WI38 (cell line): ENCODE measurements around the gene CDK3.

ENCODE experiments used
- H3K4me3 ChIP-seq: 2 replicates; pipeline ENCODE4 v1.5.1; 2011; ENCODE audit warnings: low read depth, mild to moderate bottlenecking, control low read depth, low read length
- TF ChIP-seq, protein P1 (sequence below): IDR thresholded peaks from 2 replicates; pipeline ENCODE4 v1.5.1; 2012; ENCODE audit warnings: low read depth, mild to moderate bottlenecking, control low read depth, low read length

Gene CDK3

DNA sequence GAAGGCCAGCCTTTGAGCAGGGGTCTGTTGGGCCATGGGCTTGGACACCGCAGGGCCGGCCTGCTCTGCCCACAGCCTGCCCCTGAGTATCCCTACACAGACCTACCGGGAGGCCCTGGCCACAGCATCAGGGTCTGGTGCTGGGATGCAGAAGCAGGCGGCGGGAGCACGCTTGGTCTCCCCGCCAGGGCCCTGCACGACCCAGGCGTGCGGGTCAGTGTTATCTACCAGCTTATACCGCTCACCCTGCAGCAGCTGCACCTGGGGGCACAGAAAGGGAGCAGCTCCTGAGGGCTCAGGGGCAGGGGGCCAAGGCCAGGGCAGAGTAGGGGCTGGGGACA is 17.7 kb downstream of the CDK3 start:
- TF ChIP-seq, protein P1, sequence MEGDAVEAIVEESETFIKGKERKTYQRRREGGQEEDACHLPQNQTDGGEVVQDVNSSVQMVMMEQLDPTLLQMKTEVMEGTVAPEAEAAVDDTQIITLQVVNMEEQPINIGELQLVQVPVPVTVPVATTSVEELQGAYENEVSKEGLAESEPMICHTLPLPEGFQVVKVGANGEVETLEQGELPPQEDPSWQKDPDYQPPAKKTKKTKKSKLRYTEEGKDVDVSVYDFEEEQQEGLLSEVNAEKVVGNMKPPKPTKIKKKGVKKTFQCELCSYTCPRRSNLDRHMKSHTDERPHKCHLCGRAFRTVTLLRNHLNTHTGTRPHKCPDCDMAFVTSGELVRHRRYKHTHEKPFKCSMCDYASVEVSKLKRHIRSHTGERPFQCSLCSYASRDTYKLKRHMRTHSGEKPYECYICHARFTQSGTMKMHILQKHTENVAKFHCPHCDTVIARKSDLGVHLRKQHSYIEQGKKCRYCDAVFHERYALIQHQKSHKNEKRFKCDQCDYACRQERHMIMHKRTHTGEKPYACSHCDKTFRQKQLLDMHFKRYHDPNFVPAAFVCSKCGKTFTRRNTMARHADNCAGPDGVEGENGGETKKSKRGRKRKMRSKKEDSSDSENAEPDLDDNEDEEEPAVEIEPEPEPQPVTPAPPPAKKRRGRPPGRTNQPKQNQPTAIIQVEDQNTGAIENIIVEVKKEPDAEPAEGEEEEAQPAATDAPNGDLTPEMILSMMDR, result no peak
- no peak overlapping the region for H3K4me3 ChIP-seq

DNA sequence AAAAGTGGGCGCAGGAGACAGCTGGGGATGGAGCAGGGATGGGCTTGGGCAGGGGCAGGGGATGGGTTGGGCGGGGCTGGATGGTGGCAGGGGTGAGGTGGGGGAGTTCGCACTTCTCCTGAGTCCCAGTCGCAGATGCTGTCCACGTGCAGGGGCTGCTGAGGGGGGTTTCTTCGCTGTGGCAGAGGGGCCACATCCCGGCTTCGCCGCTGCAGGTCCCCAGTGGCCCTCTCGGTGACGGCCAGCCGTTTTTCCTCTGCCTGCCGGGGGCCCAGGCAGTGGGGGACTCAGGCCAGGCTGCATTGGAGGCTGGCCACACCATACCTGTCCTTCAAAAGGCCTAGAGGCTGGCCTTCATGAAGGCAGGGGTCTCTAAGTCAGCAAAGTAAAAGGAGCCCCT is 18.1 kb downstream of the CDK3 start:
- no peak overlapping the region for H3K4me3 ChIP-seq
- TF ChIP-seq, protein P1, result no peak

DNA sequence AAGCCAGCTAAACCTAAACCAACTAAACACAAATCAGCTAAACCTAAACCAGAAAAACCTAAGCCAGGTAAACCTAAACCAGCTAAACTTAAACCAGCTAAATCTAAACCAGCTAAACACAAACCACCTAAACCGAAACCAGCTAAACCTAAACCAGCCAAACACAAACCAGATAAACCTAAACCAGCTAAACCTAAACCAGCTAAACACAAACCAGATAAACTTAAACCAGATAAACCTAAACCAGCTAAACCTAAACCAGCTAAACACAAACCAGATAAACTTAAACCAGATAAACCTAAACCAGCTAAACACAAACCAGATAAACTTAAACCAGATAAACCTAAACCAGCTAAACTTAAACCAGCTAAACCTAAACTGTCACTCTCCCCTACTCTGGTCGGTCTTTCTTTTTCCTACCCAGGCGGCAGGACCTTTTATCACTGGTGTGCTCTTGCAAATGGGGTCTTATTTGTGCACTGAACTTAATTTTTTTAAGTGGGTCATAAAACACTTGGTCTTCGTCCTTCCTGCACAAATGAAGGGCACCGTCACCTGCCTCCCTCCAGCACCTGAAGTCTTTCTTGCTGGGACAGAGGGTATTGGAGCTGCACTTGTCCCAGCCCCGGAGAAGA is 19.3 kb downstream of the CDK3 start:
- TF ChIP-seq, protein P1, result no peak
- H3K4me3 ChIP-seq, result no peak overlapping the region

DNA sequence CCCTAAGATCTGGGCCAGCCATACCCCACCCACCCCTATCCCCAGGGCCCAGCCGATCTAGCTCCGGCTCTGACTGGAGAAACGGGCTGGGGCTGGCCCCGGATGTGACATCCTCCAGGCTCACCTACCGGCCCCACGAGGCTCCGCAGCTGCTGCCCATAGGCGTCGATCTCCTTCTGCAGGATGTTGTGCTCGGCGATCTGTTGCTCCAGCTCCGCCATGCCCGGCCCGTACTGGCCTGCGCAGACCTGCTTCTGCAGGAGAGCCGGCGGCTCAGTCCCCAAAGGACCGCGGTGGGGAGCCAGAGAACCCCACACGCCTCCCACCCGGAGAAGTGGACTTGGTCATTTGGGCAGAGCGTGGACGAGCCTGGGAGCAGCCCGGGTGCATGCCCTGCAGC is 21.6 kb downstream of the CDK3 start:
- no peak overlapping the region for H3K4me3 ChIP-seq
- TF ChIP-seq, protein P1, result no peak

DNA sequence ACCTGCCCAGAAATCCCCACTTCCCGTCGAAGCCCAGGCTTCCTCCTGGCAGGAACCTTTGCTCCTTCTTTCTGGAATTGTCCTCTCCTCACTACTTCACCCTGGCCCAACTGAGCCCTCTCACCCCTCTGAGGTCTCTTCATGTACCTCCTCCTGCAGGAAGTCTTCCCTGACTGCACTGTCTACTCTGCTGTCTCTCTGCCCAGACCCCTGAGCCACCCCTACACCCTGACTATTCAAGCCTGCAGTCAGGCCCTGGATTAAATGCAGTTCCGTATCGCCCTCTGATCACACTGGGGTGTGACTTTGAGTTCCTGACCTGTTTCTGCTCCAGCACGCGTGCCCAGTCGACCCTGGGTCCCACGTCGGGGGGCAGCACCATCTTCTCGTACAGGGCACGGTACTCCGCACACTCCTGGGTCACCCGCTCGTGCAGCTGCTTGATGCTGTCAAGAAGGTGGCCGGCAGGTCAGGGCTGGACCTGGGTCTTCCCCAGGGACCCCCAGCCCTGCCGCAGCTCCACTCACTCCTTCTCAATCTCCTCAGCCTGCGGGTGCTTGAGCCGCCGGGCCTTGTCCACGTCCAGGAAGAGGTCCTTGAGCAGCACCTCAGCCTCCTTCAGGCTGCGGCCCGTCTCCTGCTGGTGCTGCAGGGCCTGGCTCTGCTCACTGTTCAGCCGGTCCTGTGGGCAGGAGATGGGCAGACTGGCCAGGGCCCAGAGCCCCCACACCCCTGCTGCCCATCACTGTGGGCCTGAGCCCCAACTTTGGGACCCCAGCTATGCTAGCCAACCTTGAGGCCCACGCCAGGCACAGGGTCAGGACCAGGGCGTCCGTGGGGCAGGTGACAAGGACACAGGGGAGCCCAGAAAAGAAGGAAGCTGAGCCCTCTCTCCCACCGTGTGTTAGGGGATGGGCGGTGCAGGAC is 22.6 kb downstream of the CDK3 start:
- TF ChIP-seq, protein P1, result no peak
- no peak overlapping the region for H3K4me3 ChIP-seq

DNA sequence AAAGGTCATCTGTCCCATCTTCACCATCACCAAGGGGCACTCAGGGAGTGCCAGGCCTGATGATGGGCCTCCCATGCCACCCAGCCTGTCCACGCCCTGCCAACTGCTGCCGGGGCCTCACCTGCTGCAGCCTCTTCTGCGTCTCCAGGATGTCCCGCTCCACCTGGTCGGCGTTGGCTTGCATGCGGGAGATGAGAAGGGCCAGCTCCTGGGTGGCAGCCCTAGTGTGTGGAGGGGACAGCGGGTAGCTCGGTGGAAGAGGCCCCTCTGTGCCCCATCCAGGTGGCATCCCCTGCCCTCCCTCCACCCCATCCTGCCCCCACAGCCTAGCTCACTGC is 23.2 kb downstream of the CDK3 start:
- H3K4me3 ChIP-seq, result no peak overlapping the region

DNA sequence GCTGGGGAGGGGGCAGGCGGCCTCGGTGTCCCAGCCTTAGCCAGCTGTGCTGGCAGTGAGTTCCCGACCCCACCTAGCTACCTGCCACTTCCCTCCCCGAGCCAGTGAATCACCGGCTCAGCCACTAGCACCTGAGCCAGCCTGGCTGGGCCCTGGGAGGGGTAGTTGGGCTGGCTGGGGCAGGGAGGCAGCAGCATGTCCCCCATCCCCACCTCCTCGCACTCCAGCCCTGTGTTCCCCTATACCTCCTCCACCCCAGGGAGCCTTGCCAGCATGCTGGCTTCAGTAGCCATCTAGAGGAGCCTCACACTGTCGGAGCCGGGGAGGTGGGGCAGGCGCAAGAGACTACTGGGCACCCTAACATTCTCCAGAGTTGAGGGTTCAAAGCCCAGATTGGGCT is 23.7 kb downstream of the CDK3 start:
- no peak overlapping the region for H3K4me3 ChIP-seq
- TF ChIP-seq, protein P1, result no peak

More for the DNA sequence above, 23.2 kb downstream of the CDK3 start:
- TF ChIP-seq, protein P1, result no peak
